Measurements from ENCODE around the gene SLC38A6. TPM values are rescaled to one million over a fixed set of nuclear protein-coding genes. Genes with fewer than 3 reads are reported as not detected.
"Not testable (repeated sequence)": the region's sequence is repeated elsewhere in the genome, so short reads cannot be mapped to it uniquely, and the experiment has no call there.

The SLC38A6 gene
- polyA plus RNA-seq, 1 donor from 2014 or later, result 3.5 TPM

- Mint-ChIP-seq H3K27ac (no peak overlapping the region), H3K36me3 (peaks cover 4% of the 10 kb centered on the region), H3K27me3 (no peaks in the 10 kb centered on the region), H3K4me1 (no peaks in the 10 kb centered on the region), H3K4me3 (no peak overlapping the region), H3K9me3 (peaks cover 0 to 7% (median 4%) of the 10 kb centered on the region in 3 donors)
Measured at GRCh38 chr14:61051621-61052020, 70.6 kb downstream of the SLC38A6 start.

- no peak overlapping the region for H3K27ac Mint-ChIP-seq
- peaks cover 0 to 2% (median 0%) of the 10 kb centered on the region in 3 donors for H3K4me1 Mint-ChIP-seq
- no peaks in the 10 kb centered on the region for H3K27me3 Mint-ChIP-seq
- no peak overlapping the region for H3K4me3 Mint-ChIP-seq
- peaks cover 15% of the 10 kb centered on the region for H3K36me3 Mint-ChIP-seq
- peaks cover 1 to 6% (median 4%) of the 10 kb centered on the region in 3 donors for H3K9me3 Mint-ChIP-seq
Measured at GRCh38 chr14:61063461-61063860, 82.4 kb downstream of the SLC38A6 start.

- Mint-ChIP-seq H3K27ac (no peak overlapping the region), H3K36me3 (peaks cover 15% of the 10 kb centered on the region), H3K27me3 (no peaks in the 10 kb centered on the region), H3K9me3 (peaks cover 1 to 6% (median 4%) of the 10 kb centered on the region in 3 donors), H3K4me3 (no peak overlapping the region), H3K4me1 (peaks cover 0 to 2% (median 0%) of the 10 kb centered on the region in 3 donors)
Measured at GRCh38 chr14:61064210-61064609, 83.2 kb downstream of the SLC38A6 start.

- H3K36me3 Mint-ChIP-seq, result peaks cover 19% of the 10 kb centered on the region
Measured at GRCh38 chr14:61064856-61065255, 83.8 kb downstream of the SLC38A6 start.

GRCh38 chr14:61065656-61066055, 84.6 kb downstream of the SLC38A6 start:
- no peak overlapping the region for H3K4me3 Mint-ChIP-seq
- no peaks in the 10 kb centered on the region for H3K27me3 Mint-ChIP-seq
- H3K4me1 Mint-ChIP-seq, result peaks cover 0 to 2% (median 0%) of the 10 kb centered on the region in 3 donors
- no peak overlapping the region for H3K27ac Mint-ChIP-seq
- peaks cover 3 to 9% (median 4%) of the 10 kb centered on the region in 3 donors for H3K9me3 Mint-ChIP-seq
- peaks cover 21% of the 10 kb centered on the region for H3K36me3 Mint-ChIP-seq

More at GRCh38 chr14:61064856-61065255, 83.8 kb downstream of the SLC38A6 start:
- H3K4me3 Mint-ChIP-seq, result no peak overlapping the region
- H3K9me3 Mint-ChIP-seq, result peaks cover 1 to 7% (median 4%) of the 10 kb centered on the region in 3 donors
- no peak overlapping the region for H3K27ac Mint-ChIP-seq
- H3K27me3 Mint-ChIP-seq, result no peaks in the 10 kb centered on the region
- peaks cover 0 to 2% (median 0%) of the 10 kb centered on the region in 3 donors for H3K4me1 Mint-ChIP-seq

- H3K27ac Mint-ChIP-seq, result peak overlapping the region in 1 of 3 donors; percentile 39
- H3K4me3 Mint-ChIP-seq, H3K9me3 Mint-ChIP-seq, H3K4me1 Mint-ChIP-seq, H3K27me3 Mint-ChIP-seq: not testable (repeated sequence)
- H3K36me3 Mint-ChIP-seq, result peaks cover 18% of the 10 kb centered on the region
Measured at GRCh38 chr14:61072442-61072841, 91.4 kb downstream of the SLC38A6 start.

- H3K4me1 Mint-ChIP-seq, result peaks cover 5 to 8% (median 8%) of the 10 kb centered on the region in 3 donors
Measured at GRCh38 chr14:61074852-61075251, 93.8 kb downstream of the SLC38A6 start.

GRCh38 chr14:61076556-61076955, 95.5 kb downstream of the SLC38A6 start:
- no peak overlapping the region for H3K4me3 Mint-ChIP-seq
- peaks cover 4% of the 10 kb centered on the region for H3K36me3 Mint-ChIP-seq
- H3K9me3 Mint-ChIP-seq, result no peaks in the 10 kb centered on the region
- no peak overlapping the region for H3K27ac Mint-ChIP-seq
- H3K27me3 Mint-ChIP-seq, result no peaks in the 10 kb centered on the region
- H3K4me1 Mint-ChIP-seq, result peaks cover 13 to 21% (median 17%) of the 10 kb centered on the region in 3 donors

More at GRCh38 chr14:61074852-61075251, 93.8 kb downstream of the SLC38A6 start:
- H3K27ac Mint-ChIP-seq, result no peak overlapping the region
- no peaks in the 10 kb centered on the region for H3K27me3 Mint-ChIP-seq
- peak overlapping the region in 1 of 4 donors; percentile 53 for H3K4me3 Mint-ChIP-seq
- peaks cover 6% of the 10 kb centered on the region for H3K36me3 Mint-ChIP-seq
- H3K9me3 Mint-ChIP-seq, result peaks cover 0 to 4% (median 2%) of the 10 kb centered on the region in 3 donors

- no peaks in the 10 kb centered on the region for H3K27me3 Mint-ChIP-seq
- H3K9me3 Mint-ChIP-seq, result no peaks in the 10 kb centered on the region
- no peak overlapping the region for H3K27ac Mint-ChIP-seq
- peaks cover 13 to 25% (median 17%) of the 10 kb centered on the region in 3 donors for H3K4me1 Mint-ChIP-seq
- H3K36me3 Mint-ChIP-seq, result peaks cover 4% of the 10 kb centered on the region
- no peak overlapping the region for H3K4me3 Mint-ChIP-seq
Measured at GRCh38 chr14:61077437-61077836, 96.4 kb downstream of the SLC38A6 start.

GRCh38 chr14:61077951-61078720, 97.1 kb downstream of the SLC38A6 start:
- Mint-ChIP-seq H3K4me1 (peaks cover 13 to 25% (median 17%) of the 10 kb centered on the region in 3 donors), H3K36me3 (peaks cover 4% of the 10 kb centered on the region), H3K4me3 (peak overlapping the region in 1 of 4 donors; percentile 67), H3K9me3 (no peaks in the 10 kb centered on the region), H3K27me3 (no peaks in the 10 kb centered on the region), H3K27ac (peak overlapping the region in 1 of 3 donors; percentile 14)

- peak overlapping the region in 1 of 3 donors; percentile 47 for H3K27ac Mint-ChIP-seq
- H3K4me1 Mint-ChIP-seq, result peaks cover 7 to 21% (median 13%) of the 10 kb centered on the region in 3 donors
- H3K9me3 Mint-ChIP-seq, result peaks cover 2 to 8% (median 2%) of the 10 kb centered on the region in 3 donors
- peaks cover 1% of the 10 kb centered on the region for H3K27me3 Mint-ChIP-seq
- peak overlapping the region in 3 of 4 donors; percentile 31 to 42 (median 39) for H3K4me3 Mint-ChIP-seq
- H3K36me3 Mint-ChIP-seq, result peaks cover 4% of the 10 kb centered on the region
Measured at GRCh38 chr14:61080591-61081010, 99.6 kb downstream of the SLC38A6 start.

- Mint-ChIP-seq H3K36me3 (peaks cover 4% of the 10 kb centered on the region), H3K9me3 (peaks cover 4 to 10% (median 4%) of the 10 kb centered on the region in 3 donors), H3K27me3 (peaks cover 2% of the 10 kb centered on the region), H3K27ac (no peak overlapping the region), H3K4me1 (peaks cover 0 to 5% (median 4%) of the 10 kb centered on the region in 3 donors), H3K4me3 (no peak overlapping the region)
Measured at GRCh38 chr14:61088081-61088480, 107.0 kb downstream of the SLC38A6 start.

GRCh38 chr14:61089126-61089750, 108.2 kb downstream of the SLC38A6 start:
- Mint-ChIP-seq H3K9me3 (peaks cover 4 to 10% (median 4%) of the 10 kb centered on the region in 3 donors), H3K4me1 (peaks cover 0 to 9% (median 4%) of the 10 kb centered on the region in 3 donors), H3K4me3 (no peak overlapping the region), H3K36me3 (peaks cover 2% of the 10 kb centered on the region), H3K27me3 (peaks cover 1% of the 10 kb centered on the region), H3K27ac (no peak overlapping the region)

- H3K9me3 Mint-ChIP-seq, result peaks cover 1 to 4% (median 2%) of the 10 kb centered on the region in 3 donors
- peaks cover 0 to 9% (median 6%) of the 10 kb centered on the region in 3 donors for H3K4me1 Mint-ChIP-seq
- H3K36me3 Mint-ChIP-seq, result no peaks in the 10 kb centered on the region
- peaks cover 1% of the 10 kb centered on the region for H3K27me3 Mint-ChIP-seq
- H3K4me3 Mint-ChIP-seq, result peak overlapping the region in 1 of 4 donors; percentile 14
- H3K27ac Mint-ChIP-seq, result peak overlapping the region in 1 of 3 donors; percentile 14
Measured at GRCh38 chr14:61090432-61091216, 109.6 kb downstream of the SLC38A6 start.

Measured in IgD-negative memory B cell (primary cell).